D721Med (cell line): ENCODE data around the gene MRPL18.

Experiments
- DNase-seq: peaks from one replicate; pipeline ENCODE4 v3.0.0; 2011; ENCODE audit warnings: low spot score; ENCODE audit not compliant: insufficient read length
- FAIRE-seq: peaks from 2 replicates; lab custom pipeline; 2011; peaks lifted over from hg19 to GRCh38; lab: Jason Lieb, UNC
- TF ChIP-seq, protein P1 (sequence below): IDR thresholded peaks from 2 replicates; pipeline ENCODE4 v1.5.1; 2012; ENCODE audit warnings: mild to moderate bottlenecking, control low read depth; ENCODE audit not compliant: insufficient read depth; ENCODE audit errors: missing control alignments

Gene MRPL18

DNA sequence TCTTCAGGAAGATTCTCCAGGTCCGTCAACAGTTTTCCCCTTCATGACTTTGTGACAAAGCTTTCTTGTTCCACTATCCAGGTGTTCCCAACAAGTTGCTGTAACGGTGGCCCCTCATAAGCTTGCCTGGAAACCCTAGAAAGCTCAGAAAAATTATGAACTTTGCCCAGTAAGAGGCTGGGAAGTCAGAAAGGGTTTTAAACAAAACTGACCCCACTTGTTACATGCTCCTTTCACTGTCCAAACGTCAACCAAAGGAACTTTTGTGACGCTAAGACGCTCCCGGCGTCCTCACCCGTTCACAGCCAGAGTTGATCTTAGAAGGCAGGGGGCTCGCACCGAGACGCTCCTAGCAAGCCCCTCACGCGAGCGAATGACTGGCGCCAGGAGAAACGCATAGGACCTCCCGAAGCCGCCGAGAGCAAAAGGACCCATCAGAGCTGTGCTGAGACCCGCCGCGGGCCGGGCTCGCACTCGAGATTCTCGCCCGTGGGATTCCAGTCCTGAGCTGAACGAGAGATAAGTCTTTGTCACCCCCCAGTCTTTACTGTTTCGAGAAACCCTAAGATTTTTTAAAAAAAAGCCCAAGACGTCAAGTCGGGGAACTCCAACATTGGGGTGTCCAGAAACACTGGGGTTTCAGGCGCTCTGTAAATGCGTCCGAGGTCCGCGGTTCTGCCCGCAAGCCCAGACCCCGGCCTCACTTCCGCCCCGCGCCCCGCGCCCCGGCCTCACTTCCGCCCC is 29.0 kb upstream of the MRPL18 start:
- TF ChIP-seq, protein P1, sequence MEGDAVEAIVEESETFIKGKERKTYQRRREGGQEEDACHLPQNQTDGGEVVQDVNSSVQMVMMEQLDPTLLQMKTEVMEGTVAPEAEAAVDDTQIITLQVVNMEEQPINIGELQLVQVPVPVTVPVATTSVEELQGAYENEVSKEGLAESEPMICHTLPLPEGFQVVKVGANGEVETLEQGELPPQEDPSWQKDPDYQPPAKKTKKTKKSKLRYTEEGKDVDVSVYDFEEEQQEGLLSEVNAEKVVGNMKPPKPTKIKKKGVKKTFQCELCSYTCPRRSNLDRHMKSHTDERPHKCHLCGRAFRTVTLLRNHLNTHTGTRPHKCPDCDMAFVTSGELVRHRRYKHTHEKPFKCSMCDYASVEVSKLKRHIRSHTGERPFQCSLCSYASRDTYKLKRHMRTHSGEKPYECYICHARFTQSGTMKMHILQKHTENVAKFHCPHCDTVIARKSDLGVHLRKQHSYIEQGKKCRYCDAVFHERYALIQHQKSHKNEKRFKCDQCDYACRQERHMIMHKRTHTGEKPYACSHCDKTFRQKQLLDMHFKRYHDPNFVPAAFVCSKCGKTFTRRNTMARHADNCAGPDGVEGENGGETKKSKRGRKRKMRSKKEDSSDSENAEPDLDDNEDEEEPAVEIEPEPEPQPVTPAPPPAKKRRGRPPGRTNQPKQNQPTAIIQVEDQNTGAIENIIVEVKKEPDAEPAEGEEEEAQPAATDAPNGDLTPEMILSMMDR, result no peak
- DNase-seq, result no peak
- FAIRE-seq, result no peak

GRCh38 chr6:159761873-159762680 is 28.2 kb upstream of the MRPL18 start, which contains the start of gene ACAT2:
TSS of gene ACAT2 (plus strand) at chr6:159762045. CDS start at chr6:159762088, 43 bp downstream.
- TF ChIP-seq, protein P1, result no peak
- no peak for FAIRE-seq
- DNase-seq, result peak; percentile 83

- TF ChIP-seq, protein P1, result no peak
- DNase-seq, result no peak
- FAIRE-seq, result no peak
Measured at GRCh38 chr6:159762681-159763293, 27.5 kb upstream of the MRPL18 start.

GRCh38 chr6:159766906-159767305 is 23.4 kb upstream of the MRPL18 start:
- TF ChIP-seq, protein P1, result no peak
- DNase-seq (no peak), FAIRE-seq (no peak)

GRCh38 chr6:159769470-159769869 is 20.8 kb upstream of the MRPL18 start:
- DNase-seq, result no peak
- FAIRE-seq, result no peak
- TF ChIP-seq, protein P1, result no peak

GRCh38 chr6:159772196-159772595 is 18.1 kb upstream of the MRPL18 start:
- DNase-seq (no peak), FAIRE-seq (no peak)
- TF ChIP-seq, protein P1, result no peak
